Limb (tissue), 2 donors: Measurements from ENCODE around the gene KLK15.

Experiments
- DNase-seq, 2 donors: peaks; one replicate each; pipeline ENCODE4 v3.0.0-alpha.2; 2016; ENCODE audit errors: extremely low spot score in 2 of 2

The KLK15 gene

DNA sequence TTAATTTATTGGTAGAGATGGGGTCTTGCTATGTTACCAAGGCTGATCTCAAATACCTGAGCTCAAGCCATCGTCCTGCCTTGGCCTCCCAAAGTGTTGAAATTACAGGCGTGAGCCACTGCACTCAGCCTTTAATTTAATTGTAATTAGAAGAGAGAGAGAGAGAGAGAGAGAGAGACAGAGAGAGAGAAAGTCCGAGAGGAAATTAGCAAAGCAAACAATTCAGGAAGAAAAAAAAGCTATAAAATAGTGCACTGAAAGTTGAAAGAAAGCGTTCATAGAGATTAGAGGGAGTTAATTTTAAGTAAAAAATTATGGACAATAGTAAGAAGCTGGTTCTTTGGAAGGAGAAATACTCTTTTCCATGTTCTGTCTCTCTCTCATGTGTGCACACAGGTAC lies 56.1 kb downstream of the KLK15 start:
- DNase-seq: no peak

DNA sequence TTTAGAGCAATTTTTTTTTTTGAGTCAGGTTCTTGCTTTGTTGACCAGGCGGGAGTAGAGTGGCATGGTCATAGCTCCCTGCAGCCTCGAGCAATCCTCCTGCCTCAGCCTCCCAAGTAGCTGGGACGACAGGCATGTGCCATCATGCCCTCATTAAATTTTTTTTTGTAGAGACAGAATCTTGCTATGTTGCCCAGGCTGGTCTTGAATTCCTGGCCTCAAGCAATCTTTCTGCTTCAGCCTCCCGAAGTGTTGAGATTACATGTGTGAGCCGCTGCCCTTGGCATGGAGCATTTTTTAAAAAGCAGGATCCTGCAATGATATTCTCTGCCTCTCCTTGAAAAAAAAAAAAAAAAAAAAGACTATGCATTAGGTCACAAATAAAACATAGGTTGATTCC lies 57.2 kb downstream of the KLK15 start:
- DNase-seq: no peak
